Activated CD8-positive, alpha-beta T cell treated with anti-CD3 and anti-CD28 coated beads for 36 hours (primary cell): Measurements from ENCODE around the gene EPAS1. TPM values are rescaled to one million over a fixed set of nuclear protein-coding genes. Genes with fewer than 3 reads are reported as not detected.

Experiments used
- ATAC-seq: fragments of 200-7000 bp; cut with Tn5 transposase; one replicate; pipeline ENCODE4 v1.10.0; 2021; ENCODE audit warnings: mild to moderate bottlenecking, moderate library complexity
- CTCF ChIA-PET: fragments of 350-600 bp; sonication (Branson Sonifier 250); formaldehyde crosslinking; loops from one replicate; lab custom pipeline; 2021; ENCODE audit warnings: antibody characterized with exemption; lab: Charles Lee
- POLR2A ChIA-PET: fragments of 350-600 bp; sonication (Branson Sonifier 250); formaldehyde crosslinking; loops from one replicate; lab custom pipeline; 2021; ENCODE audit warnings: antibody characterized with exemption; lab: Charles Lee
- DNase-seq: peaks from one replicate; pipeline ENCODE4 v3.0.0-alpha.2; 2020
- H3K27ac Mint-ChIP-seq: one replicate; pipeline ENCODE4 v1.8.0; 2021; ENCODE audit warnings: mild to moderate bottlenecking, mixed read lengths
- H3K27me3 Mint-ChIP-seq: one replicate; pipeline ENCODE4 v1.8.0; 2021; ENCODE audit warnings: mixed read lengths
- H3K36me3 Mint-ChIP-seq: one replicate; pipeline ENCODE4 v1.8.0; 2021; ENCODE audit warnings: low read depth, mixed read lengths
- H3K4me1 Mint-ChIP-seq: one replicate; pipeline ENCODE4 v1.8.0; 2021; ENCODE audit warnings: low read depth, mixed read lengths
- H3K4me3 Mint-ChIP-seq: one replicate; pipeline ENCODE4 v1.8.0; 2021; ENCODE audit warnings: mild to moderate bottlenecking, moderate library complexity, mixed read lengths
- H3K9me3 Mint-ChIP-seq: one replicate; pipeline ENCODE4 v1.8.0; 2021; ENCODE audit warnings: mixed read lengths
- intact Hi-C: fragments of 100-400 bp; cut with micrococcal nuclease; formaldehyde crosslinking; loops from one replicate; pipeline ENCODE4 v1.10.0; 2022
- total RNA-seq, 2 experiments: library from RNA; stranded (reverse); gene quantifications; one replicate each; pipeline ENCODE4 v1.2.3, GENCODE V29; 2021
- TF ChIP-seq, protein P1 (sequence below): fragments of 200-600 bp; IDR thresholded peaks from one replicate; pipeline ENCODE4 v1.8.0; 2022; ENCODE audit warnings: antibody characterized with exemption, mild to moderate bottlenecking

EPAS1 gene
- total RNA-seq, 2 experiments from 2014 or later, result 8.3 to 12.2 TPM

DNA sequence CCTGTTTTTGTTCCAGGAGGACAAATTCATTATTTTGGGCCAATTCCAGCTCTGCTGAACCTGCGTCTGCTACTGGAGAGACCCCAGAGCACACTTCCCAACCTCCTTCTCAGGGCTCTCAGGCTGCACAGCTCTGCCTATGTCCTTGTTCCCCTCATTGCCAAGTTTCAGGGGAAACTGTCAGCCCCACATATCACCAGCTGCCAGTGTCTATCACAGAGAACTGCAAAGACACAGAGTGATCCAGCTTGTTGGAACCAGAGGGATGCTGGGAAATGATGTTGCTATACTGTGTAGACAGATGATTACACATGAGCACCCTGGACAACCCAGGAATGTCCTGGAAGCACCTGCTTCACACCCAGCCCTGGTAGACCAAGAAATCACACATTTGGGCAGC lies 114.8 kb downstream of the EPAS1 start:
- H3K27ac Mint-ChIP-seq, result no peak overlapping the region
- DNase-seq, result no peak
- POLR2A ChIA-PET, result no interaction called here
- H3K4me1 Mint-ChIP-seq, result no peaks in the 10 kb centered on the region
- H3K36me3 Mint-ChIP-seq, result peaks cover 2% of the 10 kb centered on the region
- CTCF ChIA-PET, result interaction anchor here (2.5 kb wide), 1 partner anchor 50 kb away, joined by 10 read pairs; no protein-coding TSS in a partner anchor
- H3K9me3 Mint-ChIP-seq, result peaks cover 6% of the 10 kb centered on the region
- intact Hi-C loops, result no loop called here
- ATAC-seq, result no peak
- no peak overlapping the region for H3K4me3 Mint-ChIP-seq
- no peaks in the 10 kb centered on the region for H3K27me3 Mint-ChIP-seq
- TF ChIP-seq, protein P1, sequence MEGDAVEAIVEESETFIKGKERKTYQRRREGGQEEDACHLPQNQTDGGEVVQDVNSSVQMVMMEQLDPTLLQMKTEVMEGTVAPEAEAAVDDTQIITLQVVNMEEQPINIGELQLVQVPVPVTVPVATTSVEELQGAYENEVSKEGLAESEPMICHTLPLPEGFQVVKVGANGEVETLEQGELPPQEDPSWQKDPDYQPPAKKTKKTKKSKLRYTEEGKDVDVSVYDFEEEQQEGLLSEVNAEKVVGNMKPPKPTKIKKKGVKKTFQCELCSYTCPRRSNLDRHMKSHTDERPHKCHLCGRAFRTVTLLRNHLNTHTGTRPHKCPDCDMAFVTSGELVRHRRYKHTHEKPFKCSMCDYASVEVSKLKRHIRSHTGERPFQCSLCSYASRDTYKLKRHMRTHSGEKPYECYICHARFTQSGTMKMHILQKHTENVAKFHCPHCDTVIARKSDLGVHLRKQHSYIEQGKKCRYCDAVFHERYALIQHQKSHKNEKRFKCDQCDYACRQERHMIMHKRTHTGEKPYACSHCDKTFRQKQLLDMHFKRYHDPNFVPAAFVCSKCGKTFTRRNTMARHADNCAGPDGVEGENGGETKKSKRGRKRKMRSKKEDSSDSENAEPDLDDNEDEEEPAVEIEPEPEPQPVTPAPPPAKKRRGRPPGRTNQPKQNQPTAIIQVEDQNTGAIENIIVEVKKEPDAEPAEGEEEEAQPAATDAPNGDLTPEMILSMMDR, result no peak

DNA sequence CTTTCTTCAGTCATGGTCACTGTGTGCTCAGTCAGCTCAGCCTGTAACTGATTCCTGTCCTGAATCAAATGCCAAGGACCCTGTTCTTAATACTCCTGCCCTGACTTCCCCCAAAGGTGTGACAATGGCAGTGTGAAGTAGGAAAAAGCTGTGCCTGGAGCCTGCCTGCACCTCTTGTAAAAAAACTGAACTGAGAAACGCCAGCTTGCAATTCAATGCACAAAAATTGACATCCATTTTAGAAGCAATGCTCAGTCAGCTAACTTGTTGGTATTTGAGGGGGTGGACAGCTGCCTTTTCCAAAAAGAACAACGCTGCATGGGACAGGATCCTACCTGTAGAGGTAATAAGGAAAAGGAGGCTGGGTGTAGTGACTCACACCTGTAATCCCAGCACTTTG lies 115.9 kb downstream of the EPAS1 start:
- intact Hi-C loops, result no loop called here
- Mint-ChIP-seq H3K4me3 (no peak overlapping the region), H3K36me3 (peaks cover 2% of the 10 kb centered on the region), H3K27ac (no peak overlapping the region), H3K4me1 (no peaks in the 10 kb centered on the region), H3K9me3 (peaks cover 12% of the 10 kb centered on the region), H3K27me3 (no peaks in the 10 kb centered on the region)
- DNase-seq (no peak), ATAC-seq (no peak)
- TF ChIP-seq, protein P1, result no peak
- CTCF ChIA-PET, result interaction anchor here (1.1 to 1.4 kb wide), 2 partner anchors 17 to 238 kb away, joined by 3 to 5 read pairs; no protein-coding TSS in a partner anchor
- POLR2A ChIA-PET, result interaction anchor here (1.2 kb wide), 1 partner anchor 16 kb away, joined by 3 read pairs; no protein-coding TSS in a partner anchor

DNA sequence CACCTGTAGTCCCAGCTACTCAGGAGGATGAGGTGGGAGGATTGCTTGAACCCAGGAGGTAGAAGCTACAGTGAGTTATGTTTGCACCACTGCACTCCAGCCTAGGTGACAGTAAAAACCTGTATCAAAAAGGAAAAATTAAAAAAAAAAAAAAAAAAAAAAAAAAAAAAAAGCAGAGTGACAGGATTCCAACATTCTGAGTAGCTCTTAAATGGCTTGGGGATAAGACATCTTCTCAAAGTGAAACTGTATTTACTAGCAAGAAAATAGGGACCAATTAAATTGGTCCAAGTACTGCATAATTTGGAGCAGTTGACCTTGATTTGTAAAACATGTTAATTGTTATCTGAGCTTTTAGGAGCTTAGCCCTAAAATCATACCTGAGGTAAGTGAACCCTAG lies 116.4 kb downstream of the EPAS1 start:
- POLR2A ChIA-PET, result interaction anchor here (1.2 kb wide), 1 partner anchor 16 kb away, joined by 3 read pairs; no protein-coding TSS in a partner anchor

DNA sequence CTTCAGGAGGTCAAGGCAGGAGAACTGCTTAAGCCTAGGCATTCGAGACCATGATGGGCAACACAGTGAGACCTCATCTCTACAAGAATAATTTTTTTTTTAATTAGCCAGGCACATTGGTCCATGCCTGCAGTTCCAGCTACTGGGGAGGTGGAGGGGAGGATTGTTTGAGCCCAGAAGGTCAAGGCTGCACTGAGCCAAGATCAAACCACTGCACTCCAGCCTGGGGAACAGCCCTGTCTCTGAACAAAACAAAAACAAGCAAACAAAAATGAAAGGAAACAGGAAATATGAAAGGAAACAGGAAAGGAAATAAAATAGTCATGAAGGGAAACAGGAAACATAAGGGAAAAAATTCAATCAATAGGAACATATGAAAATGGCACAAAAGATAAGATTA lies 117.5 kb downstream of the EPAS1 start:
- H3K27me3 Mint-ChIP-seq, result no peaks in the 10 kb centered on the region
- no peak for DNase-seq

More for the DNA sequence above, 116.4 kb downstream of the EPAS1 start:
- no peaks in the 10 kb centered on the region for H3K27me3 Mint-ChIP-seq
- DNase-seq, result no peak
- H3K4me1 Mint-ChIP-seq, result no peaks in the 10 kb centered on the region
- ATAC-seq, result no peak
- H3K9me3 Mint-ChIP-seq, result peaks cover 13% of the 10 kb centered on the region
- intact Hi-C loops, result no loop called here
- CTCF ChIA-PET, result interaction anchor here (1.1 to 1.4 kb wide), 2 partner anchors 16 to 237 kb away, joined by 3 to 5 read pairs; no protein-coding TSS in a partner anchor
- no peak overlapping the region for H3K27ac Mint-ChIP-seq
- no peak overlapping the region for H3K4me3 Mint-ChIP-seq
- peaks cover 2% of the 10 kb centered on the region for H3K36me3 Mint-ChIP-seq
- TF ChIP-seq, protein P1, result no peak

DNA sequence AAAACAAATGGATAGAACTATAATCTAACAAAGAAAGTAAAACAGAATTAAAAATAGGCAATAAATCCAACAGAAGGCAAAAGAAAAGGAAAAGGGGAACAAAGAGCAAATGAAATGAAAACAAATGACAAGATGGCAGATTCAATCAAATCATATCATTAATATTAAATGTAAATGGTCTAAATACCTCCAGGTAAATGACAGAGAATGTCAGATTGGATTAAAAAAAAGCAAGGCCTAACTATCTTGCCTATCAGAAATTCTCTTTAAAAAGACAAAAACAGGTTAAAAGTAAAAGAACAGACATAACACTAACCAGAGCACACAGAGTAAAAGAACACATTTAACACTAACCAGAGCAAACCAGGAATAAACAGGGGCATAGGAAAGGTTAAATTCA lies 119.1 kb downstream of the EPAS1 start:
- no peaks in the 10 kb centered on the region for H3K27me3 Mint-ChIP-seq

More for the DNA sequence above, 117.5 kb downstream of the EPAS1 start:
- H3K36me3 Mint-ChIP-seq, result peaks cover 2% of the 10 kb centered on the region
- POLR2A ChIA-PET, result no interaction called here
- TF ChIP-seq, protein P1, result no peak
- intact Hi-C loops, result no loop called here
- H3K4me1 Mint-ChIP-seq, result no peaks in the 10 kb centered on the region
- H3K4me3 Mint-ChIP-seq, result no peak overlapping the region
- CTCF ChIA-PET, result no interaction called here
- peaks cover 13% of the 10 kb centered on the region for H3K9me3 Mint-ChIP-seq
- ATAC-seq, result no peak
- H3K27ac Mint-ChIP-seq, result no peak overlapping the region

More for the DNA sequence above, 119.1 kb downstream of the EPAS1 start:
- ATAC-seq (no peak), DNase-seq (no peak)
- no peaks in the 10 kb centered on the region for H3K4me1 Mint-ChIP-seq
- no peak overlapping the region for H3K4me3 Mint-ChIP-seq
- intact Hi-C loops, result no loop called here
- CTCF ChIA-PET, result no interaction called here
- peaks cover 2% of the 10 kb centered on the region for H3K36me3 Mint-ChIP-seq
- TF ChIP-seq, protein P1, result no peak
- peaks cover 14% of the 10 kb centered on the region for H3K9me3 Mint-ChIP-seq
- no peak overlapping the region for H3K27ac Mint-ChIP-seq
- POLR2A ChIA-PET, result no interaction called here
